HG02763 (cell line): ENCODE data around the gene LSM3.
"Not testable (repeated sequence)": the region's sequence is repeated elsewhere in the genome, so short reads cannot be mapped to it uniquely, and the experiment has no call there.

Source experiments
- ATAC-seq: cut with Tn5 transposase; IDR thresholded peaks from one replicate; pipeline ENCODE4 v1.9.1; 2021; ENCODE audit warnings: mild to moderate bottlenecking, moderate library complexity; ENCODE audit not compliant: unreplicated experiment

The LSM3 gene

GRCh38 chr3:14216257-14217048 is 37.8 kb downstream of the LSM3 start:
- ATAC-seq: no peak

DNA sequence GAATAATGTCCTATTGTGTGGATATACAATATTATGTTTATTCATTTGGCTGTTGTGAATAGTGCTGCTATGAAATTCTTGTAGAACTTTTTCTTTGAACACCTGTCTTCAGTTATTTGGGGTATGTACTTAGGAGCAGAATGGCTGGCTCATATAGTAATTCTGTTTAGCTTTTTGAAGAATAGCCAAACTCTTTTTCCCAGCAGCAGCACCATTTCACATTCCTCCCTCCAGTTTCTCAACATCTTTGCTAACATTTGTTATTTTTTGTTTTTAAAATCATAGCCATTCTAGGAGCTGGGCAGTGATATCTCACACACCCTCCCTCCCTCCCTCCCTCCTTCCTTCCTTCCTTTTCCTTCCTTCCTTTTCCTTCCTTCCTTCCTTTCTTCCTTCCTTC is 39.7 kb downstream of the LSM3 start:
- ATAC-seq: no peak

- no peak for ATAC-seq
These were observed 42.3 kb downstream of the LSM3 start for GRCh38 chr3:14220933-14221332.

GRCh38 chr3:14221902-14222301 is 43.3 kb downstream of the LSM3 start:
- ATAC-seq: no peak

- ATAC-seq: no peak
These were observed 43.8 kb downstream of the LSM3 start for GRCh38 chr3:14222457-14222856.

- ATAC-seq: no peak
These were observed 44.4 kb downstream of the LSM3 start for GRCh38 chr3:14222900-14223594.

DNA sequence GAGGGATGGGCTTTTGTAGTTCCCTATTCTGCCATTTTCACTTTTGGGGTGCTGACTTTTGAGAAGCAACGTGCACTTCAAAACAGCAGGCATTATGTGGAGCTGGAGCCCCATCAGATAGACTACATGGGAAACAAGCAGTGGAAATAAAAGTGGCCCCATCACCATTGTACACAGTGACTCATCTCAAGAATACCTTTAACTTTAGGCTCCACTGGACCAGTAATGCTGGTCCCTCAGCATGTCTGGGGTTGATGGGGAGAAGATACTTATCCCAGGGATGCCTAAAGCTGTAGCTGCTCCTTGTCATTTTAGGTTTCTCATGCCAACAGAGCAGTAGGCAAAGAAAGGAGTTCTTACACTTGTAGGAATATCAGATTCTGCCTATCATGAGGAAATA is 45.0 kb downstream of the LSM3 start:
- no peak for ATAC-seq

- no peak for ATAC-seq
These were observed 46.3 kb downstream of the LSM3 start for GRCh38 chr3:14224895-14225294.

DNA sequence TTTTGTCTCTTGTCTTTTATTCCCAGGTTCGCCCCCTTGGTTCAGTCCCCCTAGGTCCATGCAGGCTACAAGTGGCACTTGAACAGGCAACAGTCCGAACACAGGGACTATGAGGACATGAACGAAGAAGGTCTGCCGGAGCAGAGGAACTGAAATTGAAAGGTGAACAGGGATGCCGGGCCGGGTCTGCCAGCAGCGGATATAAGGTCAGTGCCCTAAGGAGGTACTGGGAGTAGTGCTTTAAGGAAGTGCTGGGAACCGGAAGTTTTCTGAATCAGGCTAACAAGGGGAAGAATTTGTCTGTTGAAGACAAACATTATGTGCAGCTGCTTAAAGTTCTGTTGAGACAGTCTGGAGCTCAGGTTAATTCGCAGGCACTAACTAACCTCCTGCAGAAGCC is 46.8 kb downstream of the LSM3 start:
- no peak for ATAC-seq

- ATAC-seq: not testable (repeated sequence)
These were observed 47.7 kb downstream of the LSM3 start for GRCh38 chr3:14226351-14226750.

- ATAC-seq: no peak
These were observed 49.2 kb downstream of the LSM3 start for GRCh38 chr3:14227856-14228255.

DNA sequence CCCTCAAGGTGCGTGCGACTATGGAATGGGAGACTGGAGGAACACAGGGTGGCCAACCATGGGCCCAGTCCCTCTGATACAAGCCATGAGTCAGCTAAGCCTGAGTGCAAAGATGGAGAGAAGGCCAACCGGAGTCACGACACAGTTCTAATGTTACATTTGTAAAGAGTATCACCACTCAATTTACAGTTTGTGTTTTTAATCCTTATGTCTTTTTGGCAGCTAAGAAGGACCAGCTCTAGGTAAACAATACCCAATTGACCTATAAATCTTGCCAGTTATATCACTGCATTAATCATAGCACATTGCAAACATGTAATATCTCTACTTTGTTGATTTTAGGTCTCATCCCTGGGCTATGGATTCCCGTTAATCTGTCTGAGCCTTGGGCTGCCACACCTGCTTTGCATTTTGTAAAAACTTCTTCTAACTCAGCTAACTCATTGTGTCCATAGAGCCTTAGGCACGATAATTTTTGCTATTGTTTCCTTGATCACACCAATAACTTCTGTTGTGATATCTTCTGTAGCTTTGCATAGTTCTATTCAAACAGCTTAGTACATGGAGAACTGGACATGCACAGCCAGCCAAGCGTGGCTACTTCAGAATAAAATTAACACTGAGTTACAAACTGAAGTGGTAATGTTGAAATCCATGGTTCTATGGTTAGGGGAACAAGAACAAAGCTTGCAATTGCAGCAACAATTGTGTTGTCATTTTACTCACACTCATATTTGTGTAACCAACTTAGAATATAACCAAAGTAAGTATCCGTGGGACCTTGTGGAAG is 50.3 kb downstream of the LSM3 start:
- no peak for ATAC-seq

DNA sequence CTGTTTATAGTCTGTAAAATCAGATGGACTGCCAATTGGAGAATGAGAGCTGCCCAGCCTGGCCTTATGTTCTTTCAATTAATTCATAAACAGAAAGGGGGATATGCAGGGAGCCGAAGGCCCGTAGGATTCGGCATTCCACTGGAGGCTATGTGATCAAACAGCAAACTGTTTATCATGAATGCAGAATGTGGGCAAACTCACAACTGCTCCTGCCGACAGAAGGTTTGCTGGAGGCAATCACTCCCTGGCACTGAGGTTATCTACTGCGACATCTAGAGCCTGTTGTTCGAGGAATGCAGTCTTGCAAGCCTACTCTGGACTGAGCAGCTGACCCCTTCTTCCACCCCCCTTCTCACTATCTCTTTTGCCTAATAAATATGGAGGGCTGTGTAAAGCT is 51.1 kb downstream of the LSM3 start:
- not testable (repeated sequence) for ATAC-seq

DNA sequence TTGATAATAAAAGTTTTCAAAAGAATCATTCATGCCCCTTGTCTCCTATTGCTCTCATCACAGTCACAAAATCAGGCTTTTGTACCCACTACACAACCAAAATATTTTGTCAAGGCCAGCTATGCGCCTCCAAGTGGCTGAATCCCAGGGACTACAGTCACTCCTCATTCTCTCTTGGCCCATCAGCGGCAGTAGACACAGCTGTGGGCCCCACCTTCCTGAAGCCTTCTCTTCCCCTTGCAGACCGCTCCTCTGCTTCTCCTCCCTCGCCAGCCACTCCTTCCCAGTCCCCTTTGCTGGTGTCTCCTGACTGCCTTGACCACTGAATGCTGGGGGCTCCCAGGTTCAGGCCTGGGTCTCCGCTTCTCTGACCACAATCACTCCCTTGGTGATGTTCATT is 52.1 kb downstream of the LSM3 start:
- no peak for ATAC-seq

DNA sequence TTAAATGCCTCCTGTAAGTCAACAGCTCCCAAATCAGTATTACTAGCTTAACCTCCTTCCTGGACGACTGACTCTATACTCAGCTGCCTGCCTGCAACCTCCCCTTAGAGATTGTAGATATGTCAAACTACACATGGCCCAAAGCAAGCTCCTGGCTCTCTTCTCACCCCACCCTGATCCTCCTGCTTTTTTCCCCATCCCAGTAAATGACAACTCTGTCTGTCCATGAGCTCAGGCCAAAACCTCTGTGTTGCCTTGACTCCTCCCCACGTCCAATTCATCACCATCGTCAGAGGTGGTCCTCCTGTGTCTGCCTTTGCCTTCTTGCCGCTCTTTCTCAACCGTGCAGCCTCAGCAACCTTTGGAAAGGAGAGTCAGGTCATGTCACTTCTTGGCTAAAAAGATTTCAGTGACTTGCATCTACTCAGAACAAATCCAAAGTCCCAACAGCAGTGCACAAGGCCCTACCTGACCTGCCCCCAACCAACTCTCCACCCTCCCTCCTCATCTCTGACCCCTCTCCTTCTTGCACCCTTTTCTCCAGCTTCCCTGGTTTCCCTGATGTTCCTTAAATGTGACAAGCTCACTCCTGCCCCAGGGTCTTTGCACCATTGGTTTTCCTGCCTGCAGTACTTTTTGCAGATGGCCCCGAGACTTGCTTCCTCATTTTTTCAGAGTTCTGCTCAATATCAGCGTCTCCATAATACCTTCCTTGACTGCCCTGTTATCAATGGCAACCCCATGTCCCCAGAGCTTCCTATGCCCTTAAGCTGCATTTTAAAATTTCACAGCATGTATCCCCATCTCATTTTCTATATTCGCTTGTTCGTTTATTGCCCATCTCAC is 52.8 kb downstream of the LSM3 start:
- no peak for ATAC-seq

DNA sequence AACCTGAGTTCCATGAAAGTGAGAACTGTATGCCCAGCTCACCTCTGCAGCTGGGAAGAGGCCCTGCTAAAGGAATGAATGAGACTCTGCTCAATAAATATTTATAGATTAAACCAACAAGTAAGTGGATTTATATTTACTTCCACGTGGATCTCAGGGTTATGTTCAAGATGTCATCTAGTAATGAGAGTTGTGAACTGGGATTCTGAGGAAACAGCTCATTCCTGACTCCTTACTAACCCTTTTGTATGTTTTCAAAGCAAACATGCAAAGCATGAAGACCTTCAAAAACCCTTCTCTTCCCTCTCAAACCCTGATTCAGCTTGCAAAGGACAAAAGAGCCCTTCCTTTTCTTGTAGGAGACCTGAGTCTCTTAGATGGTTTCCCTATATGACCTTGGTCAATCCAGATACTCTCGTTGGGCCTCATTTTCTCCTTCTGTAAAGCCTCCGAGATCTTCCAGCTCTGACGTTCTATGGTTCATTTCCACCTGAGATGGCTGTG is 53.4 kb downstream of the LSM3 start:
- ATAC-seq: no peak

DNA sequence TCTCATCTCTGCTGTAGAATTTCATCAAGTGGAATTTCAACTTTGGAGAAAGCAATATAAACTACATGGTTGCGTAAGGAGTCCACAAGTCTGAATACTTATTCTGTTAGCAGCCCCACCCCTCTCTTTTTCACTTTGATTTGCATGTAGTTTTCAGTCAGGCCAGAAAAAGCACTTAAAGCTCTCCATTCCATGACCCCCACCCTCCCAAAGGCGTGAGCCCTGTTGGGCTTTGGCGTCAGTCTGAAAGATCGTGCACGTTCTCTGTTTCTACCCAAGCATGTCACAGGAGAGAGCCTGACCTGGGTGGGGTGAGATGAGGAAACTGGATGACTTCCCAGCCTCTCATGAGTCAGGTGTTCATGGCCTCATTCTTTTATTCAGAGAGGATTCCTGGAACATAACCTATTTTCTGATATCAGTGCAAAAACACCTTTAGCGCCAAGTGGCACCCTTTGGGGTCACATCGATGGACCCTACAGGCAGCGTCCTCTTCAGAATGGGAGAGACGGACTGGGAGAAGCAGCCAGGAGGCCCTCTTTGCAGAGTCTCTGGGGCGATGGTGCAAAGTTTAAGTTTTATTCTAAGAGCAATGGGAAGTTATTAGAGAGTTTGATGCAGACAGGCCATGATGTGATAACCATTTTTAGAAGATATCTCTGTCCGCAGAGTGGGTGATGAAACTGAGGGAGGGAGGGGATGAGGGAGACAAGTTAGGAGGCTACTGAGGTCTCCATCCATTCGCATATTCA is 55.8 kb downstream of the LSM3 start:
- no peak for ATAC-seq

DNA sequence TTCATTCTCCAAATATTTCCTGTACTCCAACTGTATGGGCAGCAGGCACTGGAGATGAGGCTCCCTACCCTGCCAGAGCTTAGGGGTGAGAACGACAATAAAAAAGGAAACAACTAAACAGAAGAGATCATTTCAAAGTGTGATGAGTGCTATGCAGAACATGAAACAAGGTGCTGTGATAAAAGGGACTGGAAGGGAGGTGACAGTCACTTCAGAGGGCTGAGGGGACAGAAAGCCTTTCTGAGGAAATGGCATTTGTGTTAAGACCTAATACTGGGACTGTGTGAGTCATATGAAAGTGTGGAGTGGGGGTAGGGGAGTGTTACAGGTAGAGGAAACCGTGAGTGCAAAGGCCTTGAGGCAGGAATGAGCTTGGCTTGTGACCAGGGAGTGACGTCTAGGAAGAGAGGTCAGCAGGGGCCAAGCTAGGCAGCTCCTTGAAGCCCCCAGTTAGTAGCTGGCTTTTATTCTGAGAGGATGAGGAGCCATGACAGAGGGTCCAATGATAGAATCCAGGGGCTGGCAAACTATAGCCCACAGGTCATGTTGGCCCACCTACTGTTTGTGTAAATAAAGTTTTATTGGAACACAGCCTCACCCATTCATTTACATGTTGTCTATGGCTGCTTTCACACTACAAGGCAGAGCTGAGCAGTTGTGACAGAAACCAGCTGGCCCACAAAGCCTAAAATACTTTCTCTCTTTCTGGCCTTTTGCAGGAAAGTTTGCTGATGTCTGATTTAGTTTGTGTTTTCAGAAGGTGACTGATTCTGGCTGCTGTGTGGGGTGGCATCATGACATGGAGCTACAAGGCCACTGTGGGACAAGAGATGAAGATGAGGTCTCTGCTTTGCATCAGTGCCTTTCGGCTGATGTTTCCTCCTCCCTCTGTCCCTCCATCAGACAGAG is 56.6 kb downstream of the LSM3 start:
- ATAC-seq: no peak

DNA sequence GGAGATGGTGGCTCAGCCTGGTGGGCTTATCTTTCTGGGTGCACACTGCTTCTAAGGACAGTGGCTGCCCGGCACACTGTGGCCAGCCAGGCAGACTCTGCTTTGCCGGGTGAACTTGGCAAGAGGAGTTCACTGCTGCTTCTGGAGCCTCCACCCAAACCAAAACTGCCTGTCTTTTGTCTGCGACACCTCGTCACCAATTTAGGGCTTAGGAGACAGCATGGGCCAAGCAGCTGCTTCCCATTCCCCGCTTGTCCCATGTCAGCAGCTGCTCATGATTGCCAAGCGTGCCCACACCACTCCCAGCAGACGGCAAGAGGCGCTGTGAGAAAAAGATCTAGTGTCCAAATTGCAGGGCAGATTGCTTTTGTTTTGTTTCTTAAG is 57.3 kb downstream of the LSM3 start:
- ATAC-seq: no peak
